ENCODE measurements around the gene MAP4K4. TPM values are rescaled to one million over a fixed set of nuclear protein-coding genes. Genes with fewer than 3 reads are reported as not detected.
"Not testable (repeated sequence)": the region's sequence is repeated elsewhere in the genome, so short reads cannot be mapped to it uniquely, and the experiment has no call there.

MAP4K4 gene
- total RNA-seq, 1 experiment from 2014 or later = 133 TPM

DNA sequence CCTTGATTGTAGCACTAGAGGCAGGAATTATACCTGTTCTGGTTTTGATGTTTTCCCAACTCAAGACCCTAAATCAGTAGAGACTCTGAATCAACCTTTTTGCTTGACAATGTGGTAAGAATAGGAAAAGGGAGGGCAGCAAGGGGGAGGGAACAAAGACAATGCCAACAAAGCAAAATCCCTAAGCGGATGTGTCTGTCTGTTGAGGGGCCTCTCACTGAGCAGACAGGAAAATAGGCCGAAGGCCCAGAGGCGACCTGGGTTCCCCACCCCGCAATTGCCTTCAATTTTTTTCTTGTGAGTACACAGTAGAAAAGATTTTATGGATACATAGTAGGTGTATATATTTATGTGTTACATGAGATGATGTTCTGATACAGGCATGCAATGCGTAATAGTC is 75.6 kb downstream of the MAP4K4 start:
- Histone ChIP-seq H3K27ac (ENCODE audit: low read length) (no peak overlapping the region), H3K36me3 (ENCODE audit: low read depth, low read length) (0 out of 2 replicates have a peak, but pooled peaks cover 6% of the 10 kb centered on the region), H3K9ac (ENCODE audit: low read length) (no peak overlapping the region), H4K20me1 (ENCODE audit: low read length) (peaks cover 79% of the 10 kb centered on the region), H3K79me2 (ENCODE audit: low read length) (peaks cover 99% of the 10 kb centered on the region), H3K9me3 (ENCODE audit: low read length) (no peaks in the 10 kb centered on the region), H3K4me3 (ENCODE audit: low read length) (no peak overlapping the region), H3K4me2 (ENCODE audit: low read length) (no peak overlapping the region), H3K4me1 (ENCODE audit: insufficient read depth, low read length) (0 out of 2 replicates have a peak, but pooled peaks cover 1% of the 10 kb centered on the region), H3F3A (ENCODE audit: low read length, unreplicated experiment) (no peaks in the 10 kb centered on the region), H2AFZ (ENCODE audit: low read length) (no peak overlapping the region), H3K9me2 (replicated peaks; ENCODE audit: low read length) (no peaks in the 10 kb centered on the region), H3K27me3 (ENCODE audit: low read length) (no peaks in the 10 kb centered on the region)
- TF ChIP-seq EZH2 (IDR thresholded peaks at IDR 0.05; ENCODE audit: low read length, unreplicated experiment) = no peak
- no peak for TF ChIP-seq CTCF (conservative IDR thresholded peaks at IDR 0.05; ENCODE audit: low read depth, low read length)
- TF ChIP-seq EZH2phosphoT487 (IDR thresholded peaks at IDR 0.05; ENCODE audit: borderline replicate concordance, low read length) = no peak
- POLR2A ChIA-PET (ENCODE audit: unreplicated experiment) = no interaction called here
- BruUV-seq (replicated peaks) = no TSS peak
- intact Hi-C loops (cut with micrococcal nuclease) = no loop called here
- DNase-seq = no peak
- ATAC-seq = no peak
- CTCF ChIA-PET = no interaction called here

DNA sequence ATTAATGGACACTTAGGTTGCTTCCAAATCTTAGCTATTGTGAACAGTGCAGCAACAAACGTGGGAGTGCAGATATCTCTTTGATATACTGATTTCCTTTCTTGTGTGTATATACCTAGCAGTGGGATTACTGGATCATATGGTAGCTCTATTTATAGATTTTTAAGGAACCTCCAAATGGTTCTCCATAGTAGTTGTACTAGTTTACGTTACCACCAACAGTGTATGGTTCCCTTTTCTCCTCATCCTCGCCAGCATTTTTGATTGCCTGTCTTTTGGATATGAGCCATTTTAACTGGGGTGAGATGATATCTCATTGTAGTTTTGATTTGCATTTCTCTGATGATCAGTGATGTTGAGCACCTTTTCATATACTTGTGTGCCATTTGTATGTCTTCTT is 76.5 kb downstream of the MAP4K4 start:
- H3K4me1 ChIP-seq (ENCODE audit: insufficient read depth, low read length); H3K9ac ChIP-seq (ENCODE audit: low read length); POLR2A ChIA-PET (ENCODE audit: unreplicated experiment); H2AFZ ChIP-seq (ENCODE audit: low read length); CTCF ChIA-PET; H3K36me3 ChIP-seq (ENCODE audit: low read depth, low read length); H3K9me2 ChIP-seq (replicated peaks; ENCODE audit: low read length); DNase-seq; H3K4me3 ChIP-seq (ENCODE audit: low read length); ATAC-seq; intact Hi-C loops (cut with micrococcal nuclease); H3K4me2 ChIP-seq (ENCODE audit: low read length); H3K27ac ChIP-seq (ENCODE audit: low read length); H3K27me3 ChIP-seq (ENCODE audit: low read length); H3F3A ChIP-seq (ENCODE audit: low read length, unreplicated experiment); BruUV-seq (replicated peaks); H3K9me3 ChIP-seq (ENCODE audit: low read length): not testable (repeated sequence)
- peaks cover 79% of the 10 kb centered on the region for H4K20me1 ChIP-seq (ENCODE audit: low read length)
- peaks cover 99% of the 10 kb centered on the region for H3K79me2 ChIP-seq (ENCODE audit: low read length)

GRCh38 chr2:101775092-101775491 is 77.6 kb downstream of the MAP4K4 start:
- Histone ChIP-seq H3K4me2 (ENCODE audit: low read length) (no peak overlapping the region), H3K27me3 (ENCODE audit: low read length) (no peaks in the 10 kb centered on the region), H4K20me1 (ENCODE audit: low read length) (peaks cover 86% of the 10 kb centered on the region), H3K9me2 (replicated peaks; ENCODE audit: low read length) (no peaks in the 10 kb centered on the region), H3K36me3 (ENCODE audit: low read depth, low read length) (0 out of 2 replicates have a peak, but pooled peaks cover 6% of the 10 kb centered on the region), H3K9me3 (ENCODE audit: low read length) (no peaks in the 10 kb centered on the region), H2AFZ (ENCODE audit: low read length) (no peak overlapping the region), H3K9ac (ENCODE audit: low read length) (no peak overlapping the region), H3K79me2 (ENCODE audit: low read length) (peaks cover 99% of the 10 kb centered on the region), H3K4me3 (ENCODE audit: low read length) (no peak overlapping the region), H3K4me1 (ENCODE audit: insufficient read depth, low read length) (peaks cover 4% of the 10 kb centered on the region; the same call in 1 of the 2 replicates), H3F3A (ENCODE audit: low read length, unreplicated experiment) (no peaks in the 10 kb centered on the region), H3K27ac (ENCODE audit: low read length) (no peak overlapping the region)
- BruUV-seq (replicated peaks) = no TSS peak
- ChIA-PET POLR2A (ENCODE audit: unreplicated experiment) (interaction anchor here (0.6 kb wide), 1 partner anchor 29 kb away, joined by 4 read pairs; no protein-coding TSS in a partner anchor), CTCF (no interaction called here)
- TF ChIP-seq EZH2phosphoT487 (IDR thresholded peaks at IDR 0.05; ENCODE audit: borderline replicate concordance, low read length) (no peak), CTCF (conservative IDR thresholded peaks at IDR 0.05; ENCODE audit: low read depth, low read length) (no peak), EZH2 (IDR thresholded peaks at IDR 0.05; ENCODE audit: low read length, unreplicated experiment) (no peak)
- DNase-seq = no peak
- no peak for ATAC-seq
- intact Hi-C loops (cut with micrococcal nuclease) = no loop called here

Measured in PC-3 (cell line).